MCF 10A (cell line): ENCODE measurements around the gene EFEMP2. TPM values are rescaled to one million over a fixed set of nuclear protein-coding genes. Genes with fewer than 3 reads are reported as not detected.

Experiments
- BruUV-seq: library from RNA; stranded (reverse); fragments of 400-500 nt; replicated peaks from 2 replicates; lab custom pipeline; 2021; lab: Mats Ljungman, UMichigan
- CTCF ChIA-PET: fragments of 300-600 bp; sonication (Branson Sonifier 250); formaldehyde crosslinking; extraction: SDS; loops from one replicate; lab custom pipeline; 2021; ENCODE audit warnings: antibody characterized with exemption, inconsistent platforms; lab: Yijun Ruan, JAX
- POLR2A ChIA-PET: fragments of 300-600, 350-650 bp; sonication (Branson Sonifier 250); formaldehyde crosslinking; extraction: SDS; loops from one replicate; lab custom pipeline; 2020; ENCODE audit warnings: antibody characterized with exemption, inconsistent platforms; lab: Yijun Ruan, JAX
- DNase-seq: peaks from one replicate; pipeline ENCODE4 v3.0.0-alpha.2; 2018; ENCODE audit not compliant: unreplicated experiment
- H3K27ac Mint-ChIP-seq: one replicate; pipeline ENCODE4 v1.8.0; 2022; ENCODE audit warnings: mild to moderate bottlenecking, low read depth, mixed read lengths; ENCODE audit not compliant: unreplicated experiment
- H3K27me3 Mint-ChIP-seq: one replicate; pipeline ENCODE4 v1.8.0; 2022; ENCODE audit warnings: mixed read lengths; ENCODE audit not compliant: insufficient read depth, unreplicated experiment
- H3K36me3 Mint-ChIP-seq: one replicate; pipeline ENCODE4 v1.8.0; 2022; ENCODE audit warnings: mild to moderate bottlenecking, moderate library complexity, mixed read lengths; ENCODE audit not compliant: insufficient read depth, unreplicated experiment
- H3K4me1 Mint-ChIP-seq: one replicate; pipeline ENCODE4 v1.8.0; 2022; ENCODE audit warnings: mixed read lengths; ENCODE audit not compliant: insufficient read depth, unreplicated experiment
- H3K4me3 Mint-ChIP-seq: one replicate; pipeline ENCODE4 v1.8.0; 2022; ENCODE audit warnings: mild to moderate bottlenecking, moderate library complexity, mixed read lengths; ENCODE audit not compliant: unreplicated experiment
- H3K9me3 Mint-ChIP-seq: one replicate; pipeline ENCODE4 v1.8.0; 2022; ENCODE audit warnings: mixed read lengths; ENCODE audit not compliant: unreplicated experiment
- CTCF ChIP-seq: fragments of 200-600 bp; IDR thresholded peaks from one replicate; pipeline ENCODE4 v1.8.0; 2022; ENCODE audit warnings: antibody characterized with exemption, mild to moderate bottlenecking; ENCODE audit not compliant: unreplicated experiment
- intact Hi-C: fragments of 100-400 bp; cut with micrococcal nuclease; formaldehyde crosslinking; loops from 2 replicates; pipeline ENCODE4 v1.14.1; 2022
- total RNA-seq: library from RNA; stranded (reverse); gene quantifications from 2 replicates; pipeline ENCODE4 v1.2.3, GENCODE V29; 2022

Gene EFEMP2
- total RNA-seq, 1 experiment from 2014 or later, result 2.4 TPM

- Mint-ChIP-seq H3K36me3 (peaks cover 26% of the 10 kb centered on the region), H3K4me1 (no peaks in the 10 kb centered on the region), H3K27ac (no peak overlapping the region), H3K9me3 (no peaks in the 10 kb centered on the region), H3K4me3 (no peak overlapping the region), H3K27me3 (no peaks in the 10 kb centered on the region)
- no peak for DNase-seq
- intact Hi-C loops, result no loop called here
- no TSS peak for BruUV-seq
- CTCF ChIA-PET, result interaction anchor here (0.7 to 9.0 kb wide), 5 partner anchors 11 to 171 kb away, joined by 3 to 203 read pairs (median 4); partner anchors contain the start of genes KAT5 and MUS81
- TF ChIP-seq CTCF, result no peak
- POLR2A ChIA-PET, result interaction anchor here (1.3 kb wide), 1 partner anchor 21 kb away, joined by 4 read pairs; no protein-coding TSS in a partner anchor
Measured at GRCh38 chr11:65882120-65883057, 9.8 kb upstream of the EFEMP2 start.

DNA sequence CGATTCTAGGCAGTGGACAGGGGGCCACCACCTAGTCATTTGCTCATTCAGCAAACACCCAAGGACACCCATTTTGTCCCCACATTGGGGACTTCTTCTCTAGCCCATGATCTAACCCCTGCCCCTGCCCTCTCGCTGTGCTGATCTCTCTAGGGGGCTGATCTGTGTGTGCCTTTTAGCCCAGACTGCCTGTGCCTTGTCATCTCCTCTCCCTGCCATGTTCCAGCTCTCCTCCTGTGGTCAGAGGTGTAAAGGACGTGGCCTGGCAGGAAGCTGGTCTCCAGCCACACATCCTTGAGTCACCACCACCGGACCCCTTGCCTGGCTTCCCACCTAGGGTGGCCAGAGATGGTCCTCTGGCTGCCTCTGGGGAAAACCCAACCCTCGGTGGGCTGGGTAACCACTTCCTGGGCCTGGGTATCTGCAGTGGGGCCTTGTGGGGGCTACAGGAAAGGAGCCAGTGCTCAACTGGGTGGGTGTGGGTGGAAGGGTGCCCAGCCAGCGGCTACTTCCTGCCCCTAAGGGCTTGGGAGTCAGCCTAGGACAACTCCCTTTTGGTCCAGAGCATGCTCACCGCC lies 8.3 kb upstream of the EFEMP2 start:
- H3K36me3 Mint-ChIP-seq, result peaks cover 16% of the 10 kb centered on the region
- no peaks in the 10 kb centered on the region for H3K27me3 Mint-ChIP-seq
- CTCF ChIA-PET, result interaction anchor here (0.6 to 2.5 kb wide), 4 partner anchors 21 to 473 kb away, joined by 3 to 6 read pairs (median 5); partner anchors contain the start of genes KAT5 and MUS81
- no peaks in the 10 kb centered on the region for H3K4me1 Mint-ChIP-seq
- H3K4me3 Mint-ChIP-seq, result no peak overlapping the region
- no peak overlapping the region for H3K27ac Mint-ChIP-seq
- POLR2A ChIA-PET, result interaction anchor here (0.5 to 1.4 kb wide), 4 partner anchors 9 to 161 kb away, joined by 3 to 6 read pairs (median 4); partner anchors contain the start of gene CCDC85B
- no TSS peak for BruUV-seq
- no peak for TF ChIP-seq CTCF
- H3K9me3 Mint-ChIP-seq, result no peaks in the 10 kb centered on the region
- intact Hi-C loops, result no loop called here
- DNase-seq, result no peak

GRCh38 chr11:65880027-65880426 lies 7.4 kb upstream of the EFEMP2 start:
- BruUV-seq, result no TSS peak
- no peaks in the 10 kb centered on the region for H3K27me3 Mint-ChIP-seq
- H3K36me3 Mint-ChIP-seq, result peaks cover 10% of the 10 kb centered on the region
- no peak for TF ChIP-seq CTCF
- no peak for DNase-seq
- H3K4me1 Mint-ChIP-seq, result no peaks in the 10 kb centered on the region
- POLR2A ChIA-PET, result no interaction called here
- intact Hi-C loops, result no loop called here
- CTCF ChIA-PET, result interaction anchor here (0.6 to 2.5 kb wide), 4 partner anchors 8 to 119 kb away, joined by 3 to 15 read pairs (median 4); partner anchors contain the start of genes FIBP and MUS81
- no peak overlapping the region for H3K4me3 Mint-ChIP-seq
- H3K27ac Mint-ChIP-seq, result no peak overlapping the region
- no peaks in the 10 kb centered on the region for H3K9me3 Mint-ChIP-seq

DNA sequence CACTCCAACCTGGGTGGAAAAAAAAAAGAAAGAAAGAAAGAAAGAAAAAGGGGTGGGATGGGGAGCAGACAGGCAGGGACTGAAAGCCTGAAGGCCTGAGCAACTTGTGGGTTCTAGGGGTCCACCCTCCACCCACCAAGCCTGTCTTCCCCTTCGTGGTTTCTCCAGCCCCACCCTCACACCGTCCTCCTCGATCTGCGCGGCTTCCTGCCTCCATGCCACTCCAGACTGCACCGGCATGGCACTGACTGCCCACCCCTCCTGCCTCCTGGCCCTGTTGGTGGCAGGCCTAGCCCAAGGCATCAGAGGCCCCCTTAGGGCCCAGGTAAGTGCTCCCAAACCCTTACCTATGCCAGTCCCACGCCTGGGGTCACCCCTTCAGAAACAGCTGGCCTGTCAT lies 7.0 kb upstream of the EFEMP2 start, which contains the start of gene CTSW:
Gene CTSW (plus strand): TSS at position 221 of the 400 bp plus-strand sequence. CDS start 18 bp downstream, at position 239.
- no peaks in the 10 kb centered on the region for H3K9me3 Mint-ChIP-seq
- intact Hi-C loops, result no loop called here
- no TSS peak for BruUV-seq
- POLR2A ChIA-PET, result interaction anchor here (2.1 kb wide), 1 partner anchor 8 kb away, joined by 8 read pairs; the partner anchor contains the start of gene FIBP
- no peak for DNase-seq
- no peak within 1 kb of the TSS for H3K27ac Mint-ChIP-seq
- H3K4me1 Mint-ChIP-seq, result no peaks in the 10 kb centered on the region
- CTCF ChIA-PET, result interaction anchor here (0.6 to 2.4 kb wide), 3 partner anchors 8 to 120 kb away, joined by 3 to 15 read pairs (median 3); partner anchors contain the start of gene FIBP
- no peak for TF ChIP-seq CTCF
- H3K27me3 Mint-ChIP-seq, result no peaks in the 10 kb centered on the region
- H3K36me3 Mint-ChIP-seq, result peaks cover 6% of the 10 kb centered on the region
- no peak within 1 kb of the TSS for H3K4me3 Mint-ChIP-seq
